Measurements from ENCODE around the gene HPCAL1.

The HPCAL1 gene

GRCh38 chr2:10279472-10279870 lies 23.2 kb upstream of the HPCAL1 start:
- H3K9me3 ChIP-seq (ENCODE audit: control insufficient read depth, insufficient read depth, low read length) = no peaks in the 10 kb centered on the region
- H3K4me1 ChIP-seq (ENCODE audit: control insufficient read depth, insufficient read depth, low read length) = no peaks in the 10 kb centered on the region
- H3K27ac ChIP-seq (ENCODE audit: low read depth, low read length) = no peak overlapping the region
- no peak overlapping the region for H3K9ac ChIP-seq (ENCODE audit: low read depth, low read length)
- no peaks in the 10 kb centered on the region for H3K27me3 ChIP-seq (ENCODE audit: control insufficient read depth, insufficient read depth, low read length)
- no peaks in the 10 kb centered on the region for H3K36me3 ChIP-seq (ENCODE audit: control insufficient read depth, insufficient read depth, low read length)
- no peak overlapping the region for H3K4me3 ChIP-seq (ENCODE audit: low read depth, low read length)

DNA sequence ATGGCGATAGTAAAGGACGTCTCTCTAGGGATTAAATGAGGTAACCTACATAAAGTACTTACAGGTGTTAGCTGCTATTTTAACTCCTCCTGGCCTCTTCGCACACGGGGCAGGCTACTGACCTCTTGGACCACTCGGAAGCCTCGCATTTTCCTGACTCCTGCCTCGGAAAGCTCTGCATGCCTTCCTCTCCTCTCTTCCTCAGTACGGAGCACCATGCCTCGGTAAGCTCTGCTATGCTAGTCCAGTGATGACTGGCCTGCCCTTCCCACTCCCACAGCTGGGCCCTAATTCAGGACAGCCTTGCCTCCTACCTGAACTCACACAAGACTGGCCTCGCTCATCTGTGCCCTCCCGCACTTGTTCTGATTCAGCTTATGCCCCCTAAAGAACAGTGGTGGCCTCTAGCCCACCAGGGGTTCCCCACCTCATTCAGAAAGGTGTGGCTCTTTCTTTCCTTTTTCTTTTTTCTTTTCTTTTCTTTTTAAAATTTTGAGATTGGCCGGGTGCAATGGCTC lies 22.7 kb upstream of the HPCAL1 start:
- Histone ChIP-seq H3K27ac (ENCODE audit: low read depth, low read length) (no peak overlapping the region), H3K9me3 (ENCODE audit: control insufficient read depth, insufficient read depth, low read length) (no peaks in the 10 kb centered on the region), H3K4me1 (ENCODE audit: control insufficient read depth, insufficient read depth, low read length) (0 out of 2 replicates have a peak, but pooled peaks cover under 1% of the 10 kb centered on the region), H3K4me3 (ENCODE audit: low read depth, low read length) (no peak overlapping the region), H3K9ac (ENCODE audit: low read depth, low read length) (no peak overlapping the region), H3K36me3 (ENCODE audit: control insufficient read depth, insufficient read depth, low read length) (no peaks in the 10 kb centered on the region), H3K27me3 (ENCODE audit: control insufficient read depth, insufficient read depth, low read length) (no peaks in the 10 kb centered on the region)

GRCh38 chr2:10281891-10282290 lies 20.8 kb upstream of the HPCAL1 start:
- Histone ChIP-seq H3K36me3 (ENCODE audit: control insufficient read depth, insufficient read depth, low read length) (no peaks in the 10 kb centered on the region), H3K4me3 (ENCODE audit: low read depth, low read length) (no peak overlapping the region), H3K27me3 (ENCODE audit: control insufficient read depth, insufficient read depth, low read length) (no peaks in the 10 kb centered on the region), H3K27ac (ENCODE audit: low read depth, low read length) (no peak overlapping the region), H3K9me3 (ENCODE audit: control insufficient read depth, insufficient read depth, low read length) (no peaks in the 10 kb centered on the region), H3K9ac (ENCODE audit: low read depth, low read length) (no peak overlapping the region), H3K4me1 (ENCODE audit: control insufficient read depth, insufficient read depth, low read length) (peaks cover 3% of the 10 kb centered on the region; the same call in 1 of the 2 replicates)

DNA sequence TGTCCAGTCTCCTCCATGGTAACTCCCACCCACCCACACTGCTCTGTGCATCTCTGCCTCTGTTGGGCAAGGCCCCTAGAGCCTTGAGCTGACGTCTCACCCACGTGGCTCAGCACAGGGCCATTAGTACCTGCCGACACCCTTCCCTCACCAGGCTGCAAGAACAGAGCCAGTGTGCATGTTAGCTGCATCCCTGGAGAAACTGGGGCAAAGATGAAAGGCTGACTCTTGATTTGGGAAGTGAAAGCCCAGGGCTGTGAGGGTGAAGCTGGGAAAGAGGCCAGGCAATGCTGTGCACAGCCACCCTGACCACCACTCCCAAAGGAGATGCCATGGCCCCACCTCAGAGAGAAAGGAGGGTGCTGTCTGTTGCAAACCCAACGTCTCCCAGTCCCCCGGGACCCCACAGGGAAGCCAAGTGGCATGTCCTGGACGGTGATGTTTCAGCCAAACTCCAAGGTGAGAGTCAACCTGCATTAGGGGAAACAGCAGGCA lies 20.0 kb upstream of the HPCAL1 start:
- Histone ChIP-seq H3K9ac (ENCODE audit: low read depth, low read length) (no peak overlapping the region), H3K27me3 (ENCODE audit: control insufficient read depth, insufficient read depth, low read length) (no peaks in the 10 kb centered on the region), H3K9me3 (ENCODE audit: control insufficient read depth, insufficient read depth, low read length) (no peaks in the 10 kb centered on the region), H3K4me1 (ENCODE audit: control insufficient read depth, insufficient read depth, low read length) (peaks cover 3% of the 10 kb centered on the region; the same call in 1 of the 2 replicates), H3K27ac (ENCODE audit: low read depth, low read length) (no peak overlapping the region), H3K36me3 (ENCODE audit: control insufficient read depth, insufficient read depth, low read length) (no peaks in the 10 kb centered on the region), H3K4me3 (ENCODE audit: low read depth, low read length) (no peak overlapping the region)

DNA sequence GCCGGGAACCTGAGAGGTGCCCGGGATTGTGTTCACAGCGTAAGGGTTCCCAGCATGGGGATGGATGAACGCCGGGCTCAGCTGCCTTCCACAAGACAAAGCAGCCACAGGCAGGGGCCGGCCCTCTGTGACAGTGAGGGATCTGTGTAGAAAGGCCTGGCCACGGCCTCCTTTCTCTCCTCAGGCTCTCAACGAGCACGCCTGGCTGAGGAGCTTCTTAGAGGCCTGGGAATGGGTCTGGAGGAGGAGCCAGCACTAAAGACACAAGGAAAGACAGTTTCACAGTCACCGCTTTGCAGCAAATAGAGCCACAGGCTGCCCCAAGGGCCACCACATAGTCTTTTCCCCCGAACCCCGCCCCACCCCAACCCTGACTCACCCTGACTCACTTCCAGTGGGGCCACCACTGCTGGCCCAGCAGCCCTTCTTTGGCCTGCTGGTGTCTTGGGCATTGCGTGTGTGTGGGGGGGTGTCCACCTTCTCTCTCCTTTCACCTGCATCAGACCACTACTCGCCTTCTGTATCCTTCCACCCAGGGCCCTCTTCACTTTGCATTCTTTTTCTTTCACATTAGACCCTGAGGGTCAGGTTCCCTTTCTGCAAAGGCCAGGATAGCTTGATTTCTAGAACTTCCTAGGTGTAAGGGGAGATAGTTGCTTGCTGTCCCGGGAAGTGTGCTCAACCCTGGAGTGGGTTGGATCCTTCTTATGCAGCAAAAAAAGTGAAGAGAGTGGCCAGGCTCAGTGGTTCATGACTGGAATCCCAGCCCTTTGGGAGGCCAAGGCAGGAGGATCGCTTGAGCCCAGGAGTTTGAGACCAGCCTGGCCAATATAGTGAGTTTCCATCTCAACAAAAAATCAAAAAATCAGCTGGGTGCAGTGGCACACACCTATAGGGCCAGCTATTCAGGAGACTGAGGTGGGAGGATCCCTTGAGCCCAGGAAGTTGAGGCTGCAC lies 19.3 kb upstream of the HPCAL1 start:
- H3K27ac ChIP-seq (ENCODE audit: low read depth, low read length) = no peak overlapping the region
- no peak overlapping the region for H3K9ac ChIP-seq (ENCODE audit: low read depth, low read length)
- H3K27me3 ChIP-seq (ENCODE audit: control insufficient read depth, insufficient read depth, low read length) = no peaks in the 10 kb centered on the region
- no peaks in the 10 kb centered on the region for H3K9me3 ChIP-seq (ENCODE audit: control insufficient read depth, insufficient read depth, low read length)
- no peak overlapping the region for H3K4me3 ChIP-seq (ENCODE audit: low read depth, low read length)
- peaks cover 3% of the 10 kb centered on the region; the same call in 1 of the 2 replicates for H3K4me1 ChIP-seq (ENCODE audit: control insufficient read depth, insufficient read depth, low read length)
- no peaks in the 10 kb centered on the region for H3K36me3 ChIP-seq (ENCODE audit: control insufficient read depth, insufficient read depth, low read length)

DNA sequence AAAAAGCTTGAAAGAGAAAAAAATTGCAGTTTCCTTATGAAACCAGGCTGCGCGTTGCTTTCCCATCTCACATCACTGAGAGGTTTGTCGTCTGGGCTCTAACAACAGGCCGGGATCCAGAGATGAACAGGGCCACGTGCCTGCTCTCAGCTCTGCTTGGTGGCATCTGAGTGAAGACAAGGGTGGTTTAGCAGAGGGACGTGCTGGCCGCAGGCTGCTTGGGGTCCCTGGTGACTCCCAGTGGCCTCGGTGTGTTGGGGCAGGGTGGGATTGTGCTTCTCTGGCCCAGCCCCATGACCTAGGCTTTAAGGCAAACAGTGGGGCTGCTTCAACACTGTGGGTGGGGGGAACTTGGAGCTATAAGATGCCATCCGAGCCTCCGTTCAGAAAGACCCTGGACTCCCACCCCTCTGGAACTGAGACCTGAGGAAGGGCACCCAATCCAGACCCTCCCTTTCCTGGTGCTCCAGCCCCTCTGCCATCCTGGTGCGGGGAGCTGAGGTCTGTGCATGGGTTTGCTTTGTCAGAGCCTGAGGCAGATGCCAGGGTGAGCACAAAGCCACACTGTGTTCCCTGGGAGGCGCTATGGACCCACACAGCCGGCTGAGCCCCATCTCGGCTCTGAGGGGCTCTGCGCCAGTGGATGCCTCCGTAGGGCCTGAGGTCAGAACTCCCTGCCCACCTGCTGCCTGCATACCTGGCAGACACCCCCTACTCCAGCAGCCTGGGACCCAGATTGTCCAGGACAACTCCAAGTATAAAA lies 18.4 kb upstream of the HPCAL1 start:
- Histone ChIP-seq H3K27ac (ENCODE audit: low read depth, low read length) (no peak overlapping the region), H3K9ac (ENCODE audit: low read depth, low read length) (no peak overlapping the region), H3K4me1 (ENCODE audit: control insufficient read depth, insufficient read depth, low read length) (peaks cover 3% of the 10 kb centered on the region; the same call in 1 of the 2 replicates)

DNA sequence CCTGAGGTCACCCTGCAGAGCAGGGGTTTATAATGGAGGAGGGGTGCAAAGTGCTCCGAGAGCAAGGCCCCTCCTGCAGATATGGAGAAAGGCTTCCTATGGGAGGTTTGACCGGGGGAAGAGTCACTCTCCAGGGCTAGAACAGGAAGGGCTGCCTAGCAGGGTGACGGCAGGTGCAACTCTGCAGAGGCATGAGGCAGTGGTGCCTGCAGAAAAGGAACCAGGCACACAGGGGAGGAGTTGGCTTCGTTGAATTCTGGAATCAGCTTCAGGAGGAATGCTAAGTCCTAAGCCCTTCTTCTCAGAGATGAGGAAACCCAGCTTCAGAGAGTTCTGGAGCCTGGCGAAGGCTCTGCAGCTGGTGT lies 17.5 kb upstream of the HPCAL1 start:
- H3K27ac ChIP-seq (ENCODE audit: low read depth, low read length) = no peak overlapping the region
- peaks cover 3% of the 10 kb centered on the region; the same call in 1 of the 2 replicates for H3K4me1 ChIP-seq (ENCODE audit: control insufficient read depth, insufficient read depth, low read length)
- no peaks in the 10 kb centered on the region for H3K27me3 ChIP-seq (ENCODE audit: control insufficient read depth, insufficient read depth, low read length)
- H3K9ac ChIP-seq (ENCODE audit: low read depth, low read length) = no peak overlapping the region
- H3K4me3 ChIP-seq (ENCODE audit: low read depth, low read length) = no peak overlapping the region
- H3K36me3 ChIP-seq (ENCODE audit: control insufficient read depth, insufficient read depth, low read length) = no peaks in the 10 kb centered on the region
- H3K9me3 ChIP-seq (ENCODE audit: control insufficient read depth, insufficient read depth, low read length) = no peaks in the 10 kb centered on the region

More for the DNA sequence above, 18.4 kb upstream of the HPCAL1 start:
- Histone ChIP-seq H3K36me3 (ENCODE audit: control insufficient read depth, insufficient read depth, low read length) (no peaks in the 10 kb centered on the region), H3K27me3 (ENCODE audit: control insufficient read depth, insufficient read depth, low read length) (no peaks in the 10 kb centered on the region), H3K9me3 (ENCODE audit: control insufficient read depth, insufficient read depth, low read length) (no peaks in the 10 kb centered on the region), H3K4me3 (ENCODE audit: low read depth, low read length) (no peak overlapping the region)

DNA sequence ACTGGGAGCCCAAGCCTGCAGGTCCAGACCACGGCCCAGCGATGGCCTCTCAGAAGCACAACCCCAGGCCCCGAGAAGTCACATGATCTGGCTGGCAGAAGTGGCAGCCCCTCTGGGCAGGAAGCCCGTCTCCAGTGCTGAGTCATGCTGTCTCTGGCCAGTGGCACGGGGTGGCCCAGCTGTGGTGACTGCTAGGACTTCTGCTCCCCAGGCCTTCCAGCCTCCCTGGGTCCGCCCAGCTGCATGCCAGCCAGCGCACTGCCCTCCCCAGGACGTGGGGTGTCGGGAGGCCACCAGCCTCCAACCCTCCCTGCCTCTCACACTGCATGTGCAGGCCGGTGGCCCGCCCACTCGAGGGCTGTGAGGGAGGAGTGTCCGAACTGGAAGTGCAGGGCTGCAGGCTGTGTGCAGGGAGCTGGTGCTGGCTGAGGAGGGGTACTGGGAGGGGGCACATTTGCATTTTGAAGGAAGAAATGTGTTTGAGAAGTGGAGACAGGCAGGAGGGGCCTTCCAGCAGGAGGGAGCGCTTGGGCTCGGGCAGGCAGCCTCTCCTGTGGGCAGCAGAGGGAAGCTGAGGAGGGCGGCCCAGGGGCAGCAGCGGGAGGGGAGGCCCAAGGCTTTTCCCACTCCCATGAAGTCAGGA lies 17.0 kb upstream of the HPCAL1 start:
- H3K4me3 ChIP-seq (ENCODE audit: low read depth, low read length) = no peak overlapping the region
- no peaks in the 10 kb centered on the region for H3K27me3 ChIP-seq (ENCODE audit: control insufficient read depth, insufficient read depth, low read length)
- H3K27ac ChIP-seq (ENCODE audit: low read depth, low read length) = no peak overlapping the region
- peaks cover 3% of the 10 kb centered on the region; the same call in 1 of the 2 replicates for H3K4me1 ChIP-seq (ENCODE audit: control insufficient read depth, insufficient read depth, low read length)
- H3K9me3 ChIP-seq (ENCODE audit: control insufficient read depth, insufficient read depth, low read length) = no peaks in the 10 kb centered on the region
- H3K9ac ChIP-seq (ENCODE audit: low read depth, low read length) = no peak overlapping the region
- no peaks in the 10 kb centered on the region for H3K36me3 ChIP-seq (ENCODE audit: control insufficient read depth, insufficient read depth, low read length)

DNA sequence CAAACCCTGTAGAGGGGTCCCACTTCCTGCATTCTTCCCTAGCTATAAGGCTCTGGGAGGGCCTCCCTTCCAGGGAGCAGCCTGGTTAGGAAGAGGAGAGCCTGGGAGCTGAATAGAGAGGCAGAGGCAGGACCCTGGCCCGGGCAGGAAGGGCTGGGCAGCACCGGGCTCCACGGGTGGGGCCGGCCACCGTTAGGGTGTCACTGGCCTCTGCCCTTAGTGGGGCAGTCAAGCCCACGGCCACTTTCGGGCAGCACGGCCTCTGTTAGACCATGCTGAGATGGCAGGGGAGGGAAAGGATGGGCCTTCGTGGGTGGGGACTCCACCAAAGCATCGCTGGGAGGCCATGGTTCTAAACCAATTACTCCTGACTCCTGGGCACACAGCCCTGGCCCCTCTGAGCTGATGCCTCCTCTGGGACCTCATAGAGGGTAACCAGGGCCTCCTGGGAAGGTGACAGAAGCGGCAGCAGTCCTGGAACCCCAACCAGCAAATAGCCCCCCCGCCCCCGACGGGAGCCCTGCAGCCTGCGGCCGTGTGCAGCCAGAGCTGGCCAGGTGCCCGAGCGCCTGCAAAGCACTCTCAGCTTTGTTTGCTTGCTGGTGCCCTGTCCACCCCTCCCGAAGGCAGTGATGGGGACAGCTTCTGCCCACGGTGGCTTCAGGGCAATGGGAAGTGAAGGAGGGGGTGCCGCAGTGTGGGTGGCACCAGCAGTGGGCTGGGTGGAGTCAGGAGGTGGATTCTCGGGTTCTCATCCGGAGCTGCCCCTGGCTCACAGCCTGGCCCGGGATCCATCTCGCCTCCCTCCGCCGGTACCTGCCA lies 16.3 kb upstream of the HPCAL1 start:
- no peaks in the 10 kb centered on the region for H3K9me3 ChIP-seq (ENCODE audit: control insufficient read depth, insufficient read depth, low read length)
- no peaks in the 10 kb centered on the region for H3K36me3 ChIP-seq (ENCODE audit: control insufficient read depth, insufficient read depth, low read length)
- H3K9ac ChIP-seq (ENCODE audit: low read depth, low read length) = no peak overlapping the region
- H3K4me1 ChIP-seq (ENCODE audit: control insufficient read depth, insufficient read depth, low read length) = peaks cover 3% of the 10 kb centered on the region; the same call in 1 of the 2 replicates
- H3K27me3 ChIP-seq (ENCODE audit: control insufficient read depth, insufficient read depth, low read length) = no peaks in the 10 kb centered on the region
- H3K27ac ChIP-seq (ENCODE audit: low read depth, low read length) = no peak overlapping the region
- no peak overlapping the region for H3K4me3 ChIP-seq (ENCODE audit: low read depth, low read length)

- Histone ChIP-seq H3K4me3 (ENCODE audit: low read depth, low read length) (no peak overlapping the region), H3K36me3 (ENCODE audit: control insufficient read depth, insufficient read depth, low read length) (no peaks in the 10 kb centered on the region), H3K9ac (ENCODE audit: low read depth, low read length) (no peak overlapping the region), H3K9me3 (ENCODE audit: control insufficient read depth, insufficient read depth, low read length) (no peaks in the 10 kb centered on the region), H3K4me1 (ENCODE audit: control insufficient read depth, insufficient read depth, low read length) (peaks cover 3% of the 10 kb centered on the region; the same call in 1 of the 2 replicates), H3K27ac (ENCODE audit: low read depth, low read length) (no peak overlapping the region), H3K27me3 (ENCODE audit: control insufficient read depth, insufficient read depth, low read length) (no peaks in the 10 kb centered on the region)
Measured at GRCh38 chr2:10287761-10288160, 14.9 kb upstream of the HPCAL1 start.
